A549 (cell line): ENCODE results near the gene PASD1.

Experiments
- POLR2AphosphoS2 ChIP-seq: conservative IDR thresholded peaks from 2 replicates; pipeline ENCODE4 v1.6.1; 2012; ENCODE audit warnings: low read length, improper control_type of control experiment, inconsistent platforms
- ZFP36 ChIP-seq: fragments of 450-650 bp; IDR thresholded peaks from 2 replicates; pipeline ENCODE4 v1.6.1; 2014; ENCODE audit warnings: borderline replicate concordance; ENCODE audit not compliant: partially characterized antibody
- ZSCAN20 ChIP-seq: fragments of 250-450 bp; sonication (Bioruptor Pico); IDR thresholded peaks from 2 replicates; pipeline ENCODE4 v1.8.0; 2022; ENCODE audit warnings: mild to moderate bottlenecking, moderate library complexity
- TF ChIP-seq, protein P1 (sequence below): fragments of >200 bp; sonication (Bioruptor Twin); formaldehyde crosslinking; IDR thresholded peaks from 3 replicates; pipeline ENCODE4 v1.5.1; 2016

DNA sequence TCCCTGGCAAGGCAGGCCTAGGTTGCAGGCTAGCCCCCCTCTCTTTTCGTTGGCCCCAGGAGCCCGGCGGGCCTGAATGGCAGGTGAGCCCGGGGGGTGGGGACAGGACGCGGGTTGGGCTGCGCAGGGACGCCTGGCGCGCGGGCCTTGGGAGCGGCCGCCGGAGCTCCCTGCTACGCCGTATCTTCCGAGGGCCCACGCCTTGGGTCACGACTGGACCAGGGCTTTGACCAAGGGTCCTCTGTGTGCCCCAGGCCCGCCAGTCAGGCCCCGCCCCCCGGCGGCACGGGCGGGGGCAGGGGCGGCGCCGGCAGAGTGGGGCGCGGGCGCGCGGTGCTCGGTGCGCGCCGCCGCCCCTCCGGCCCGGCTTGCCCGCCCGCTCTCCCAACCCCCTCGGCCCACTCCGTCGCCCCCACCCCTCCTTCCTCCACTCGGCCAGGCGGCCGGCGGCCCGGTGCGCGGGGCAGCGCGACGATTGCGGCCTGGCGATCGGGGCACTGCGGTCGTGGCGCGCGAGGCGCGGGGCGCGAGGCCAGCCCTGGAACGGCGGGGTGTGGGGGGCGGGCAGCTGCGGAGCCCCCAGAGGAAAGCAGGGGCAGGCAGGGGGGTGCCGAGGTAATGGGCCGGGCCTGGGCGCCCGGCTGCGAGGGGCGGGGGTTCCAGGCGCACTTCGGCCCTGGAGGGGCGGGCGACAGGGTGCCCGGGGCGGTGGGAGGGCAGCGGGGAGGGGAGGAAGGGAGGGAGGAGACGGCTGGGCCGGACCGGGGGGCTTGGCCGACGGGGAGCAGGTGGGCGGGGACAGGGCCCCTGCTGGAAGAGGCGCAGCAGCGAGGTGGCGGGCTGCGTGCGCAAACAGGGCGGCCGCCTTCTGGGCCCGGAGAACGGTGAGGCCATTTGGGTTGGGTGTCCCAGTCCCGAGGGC lies 131.4 kb downstream of the PASD1 start, which contains the start of gene PRRG3:
- TF ChIP-seq POLR2AphosphoS2: no peak
- TF ChIP-seq ZFP36: no peak
- TF ChIP-seq, protein P1, sequence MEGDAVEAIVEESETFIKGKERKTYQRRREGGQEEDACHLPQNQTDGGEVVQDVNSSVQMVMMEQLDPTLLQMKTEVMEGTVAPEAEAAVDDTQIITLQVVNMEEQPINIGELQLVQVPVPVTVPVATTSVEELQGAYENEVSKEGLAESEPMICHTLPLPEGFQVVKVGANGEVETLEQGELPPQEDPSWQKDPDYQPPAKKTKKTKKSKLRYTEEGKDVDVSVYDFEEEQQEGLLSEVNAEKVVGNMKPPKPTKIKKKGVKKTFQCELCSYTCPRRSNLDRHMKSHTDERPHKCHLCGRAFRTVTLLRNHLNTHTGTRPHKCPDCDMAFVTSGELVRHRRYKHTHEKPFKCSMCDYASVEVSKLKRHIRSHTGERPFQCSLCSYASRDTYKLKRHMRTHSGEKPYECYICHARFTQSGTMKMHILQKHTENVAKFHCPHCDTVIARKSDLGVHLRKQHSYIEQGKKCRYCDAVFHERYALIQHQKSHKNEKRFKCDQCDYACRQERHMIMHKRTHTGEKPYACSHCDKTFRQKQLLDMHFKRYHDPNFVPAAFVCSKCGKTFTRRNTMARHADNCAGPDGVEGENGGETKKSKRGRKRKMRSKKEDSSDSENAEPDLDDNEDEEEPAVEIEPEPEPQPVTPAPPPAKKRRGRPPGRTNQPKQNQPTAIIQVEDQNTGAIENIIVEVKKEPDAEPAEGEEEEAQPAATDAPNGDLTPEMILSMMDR: no peak
- TF ChIP-seq ZSCAN20: no peak
